Endodermal cell (in vitro differentiated cells): ENCODE results near the gene BAK1. TPM values are rescaled to one million over a fixed set of nuclear protein-coding genes. Genes with fewer than 3 reads are reported as not detected.

Experiments
- DNase-seq: peaks from one replicate; pipeline ENCODE4 v3.0.0-alpha.2; 2017
- H3K27ac ChIP-seq: 2 replicates; pipeline ENCODE4 v1.5.1; 2013; ENCODE audit warnings: mild to moderate bottlenecking, low read depth, low read length, moderate library complexity
- H3K27me3 ChIP-seq: 2 replicates; pipeline ENCODE4 v1.6.1; 2013; ENCODE audit warnings: mild to moderate bottlenecking, low read length, moderate library complexity; ENCODE audit not compliant: insufficient read depth, control insufficient read depth, poor library complexity, severe bottlenecking
- H3K36me3 ChIP-seq: 2 replicates; pipeline ENCODE4 v1.7.0; 2013; ENCODE audit warnings: mild to moderate bottlenecking, low read length, moderate library complexity; ENCODE audit not compliant: control insufficient read depth, insufficient read depth
- H3K4me1 ChIP-seq: one replicate; pipeline ENCODE4 v1.7.0; 2013; ENCODE audit warnings: low read length; ENCODE audit not compliant: control insufficient read depth, insufficient read depth
- H3K4me3 ChIP-seq: 2 replicates; pipeline ENCODE4 v1.5.1; 2013; ENCODE audit warnings: mild to moderate bottlenecking, low read length, moderate library complexity
- H3K9ac ChIP-seq: 2 replicates; pipeline ENCODE4 v1.6.1; 2013; ENCODE audit warnings: mild to moderate bottlenecking, low read length, moderate library complexity; ENCODE audit not compliant: poor library complexity, severe bottlenecking; ENCODE audit errors: extremely low read depth
- H3K9me3 ChIP-seq: 2 replicates; pipeline ENCODE4 v1.6.1; 2013; ENCODE audit warnings: mild to moderate bottlenecking, low read length, moderate library complexity; ENCODE audit not compliant: control insufficient read depth
- H3K27ac Mint-ChIP-seq: 2 replicates; pipeline ENCODE4 v1.8.0; 2020; ENCODE audit warnings: mixed read lengths
- H3K27me3 Mint-ChIP-seq: 2 replicates; pipeline ENCODE4 v1.8.0; 2021; ENCODE audit warnings: mild to moderate bottlenecking, mixed read lengths; ENCODE audit not compliant: insufficient read depth
- H3K36me3 Mint-ChIP-seq: 2 replicates; pipeline ENCODE4 v1.8.0; 2020; ENCODE audit warnings: low read depth, mixed read lengths
- H3K4me1 Mint-ChIP-seq: 2 replicates; pipeline ENCODE4 v1.8.0; 2020; ENCODE audit warnings: mixed read lengths
- H3K4me3 Mint-ChIP-seq: 2 replicates; pipeline ENCODE4 v1.8.0; 2020; ENCODE audit warnings: mild to moderate bottlenecking, moderate library complexity, mixed read lengths
- H3K9me3 Mint-ChIP-seq: 2 replicates; pipeline ENCODE4 v1.8.0; 2020; ENCODE audit warnings: mild to moderate bottlenecking, mixed read lengths
- CTCF ChIP-seq: fragments of 200-600 bp; sonication (generic); conservative IDR thresholded peaks from 2 replicates; pipeline ENCODE4 v1.5.0; 2021; ENCODE audit warnings: antibody characterized with exemption, mild to moderate bottlenecking
- WGBS, 2 experiments: methylation state at CpG; one replicate each; pipeline versions ENCODE4 v1.1.5 to v1.1.7; 2013; ENCODE audit warnings: missing lambda C conversion rate in 2 of 2, mixed read lengths in 1 of 2; ENCODE audit not compliant: insufficient coverage in 1 of 2, insufficient read length in 1 of 2; 5-methylcytosine and 5-hydroxymethylcytosine counted together
- total RNA-seq, 2 donors: library from RNA; stranded (reverse); fragmentation: NEBNext Ultra II Directional in 1 of 2; extraction: Animal tissue kit (Norgen Biotek cat#: 25700) in 1 of 2; gene quantifications; 2 replicates in 1 of 2; 3 replicates in 1 of 2; pipeline ENCODE4 v1.2.1, GENCODE V29; 2021

The BAK1 gene
- total RNA-seq, 2 donors from 2014 or later, result 39.9 to 41.2 TPM

- no peak for DNase-seq
- no peaks in the 10 kb centered on the region for H3K9me3 Mint-ChIP-seq
Measured at GRCh38 chr6:33577106-33577535, 3.0 kb downstream of the BAK1 start.

GRCh38 chr6:33576668-33577067 is 3.4 kb downstream of the BAK1 start:
- peak overlapping the region; percentile 66 for H3K27ac Mint-ChIP-seq
- H3K4me3 ChIP-seq, result no peak overlapping the region
- DNase-seq, result no peak
- peaks cover 36% of the 10 kb centered on the region for H3K36me3 ChIP-seq
- WGBS, 2 experiments, result 96% methylated on average over 9 to 11 of the region's 11 CpGs
- no peak overlapping the region for H3K9ac ChIP-seq
- H3K27me3 Mint-ChIP-seq, result no peaks in the 10 kb centered on the region
- no peak overlapping the region for H3K27ac ChIP-seq
- no peak for TF ChIP-seq CTCF
- no peaks in the 10 kb centered on the region for H3K27me3 ChIP-seq
- H3K4me3 Mint-ChIP-seq, result no peak overlapping the region
- peaks cover 7% of the 10 kb centered on the region for H3K4me1 Mint-ChIP-seq
- H3K9me3 ChIP-seq, result no peaks in the 10 kb centered on the region
- no peaks in the 10 kb centered on the region for H3K4me1 ChIP-seq
- no peaks in the 10 kb centered on the region for H3K9me3 Mint-ChIP-seq
- H3K36me3 Mint-ChIP-seq, result peaks cover 28% of the 10 kb centered on the region

More at GRCh38 chr6:33577106-33577535, 3.0 kb downstream of the BAK1 start:
- 89% methylated on average over 5 to 9 of the region's 9 CpGs for WGBS, 2 experiments
- Mint-ChIP-seq H3K4me3 (no peak overlapping the region), H3K4me1 (peaks cover 5% of the 10 kb centered on the region), H3K27me3 (no peaks in the 10 kb centered on the region), H3K27ac (no peak overlapping the region), H3K36me3 (peaks cover 28% of the 10 kb centered on the region)
- no peak overlapping the region for H3K9ac ChIP-seq
- peaks cover 36% of the 10 kb centered on the region for H3K36me3 ChIP-seq
- H3K27me3 ChIP-seq, result no peaks in the 10 kb centered on the region
- TF ChIP-seq CTCF, result no peak
- H3K4me3 ChIP-seq, result no peak overlapping the region
- H3K27ac ChIP-seq, result no peak overlapping the region
- no peaks in the 10 kb centered on the region for H3K4me1 ChIP-seq
- H3K9me3 ChIP-seq, result no peaks in the 10 kb centered on the region

GRCh38 chr6:33575211-33575610 is 4.9 kb downstream of the BAK1 start:
- Histone ChIP-seq H3K27me3 (no peaks in the 10 kb centered on the region), H3K27ac (no peak overlapping the region), H3K4me3 (no peak overlapping the region), H3K9ac (no peak overlapping the region), H3K9me3 (no peaks in the 10 kb centered on the region), H3K36me3 (peaks cover 36% of the 10 kb centered on the region), H3K4me1 (no peaks in the 10 kb centered on the region)
- H3K27me3 Mint-ChIP-seq, result no peaks in the 10 kb centered on the region
- no peak overlapping the region for H3K4me3 Mint-ChIP-seq
- DNase-seq, result no peak
- 95% methylated on average over 8 of the region's 8 CpGs; no CpG with 5 or more reads in 1 of the 2 experiments for WGBS, 2 experiments
- peaks cover 16% of the 10 kb centered on the region for H3K4me1 Mint-ChIP-seq
- H3K9me3 Mint-ChIP-seq, result no peaks in the 10 kb centered on the region
- H3K27ac Mint-ChIP-seq, result no peak overlapping the region
- no peak for TF ChIP-seq CTCF
- H3K36me3 Mint-ChIP-seq, result peaks cover 28% of the 10 kb centered on the region
